CD4-positive, alpha-beta T cell treated with Interleukin-15 for 4 hours (primary cell): Measurements from ENCODE around the gene CABLES1.

Experiments used
- DNase-seq: peaks from one replicate; pipeline ENCODE4 v3.0.0-alpha.2; 2020; ENCODE audit warnings: low spot score

The CABLES1 gene

GRCh38 chr18:23191232-23191631 lies 55.9 kb downstream of the CABLES1 start:
- DNase-seq, result no peak

- no peak for DNase-seq
Measured at GRCh38 chr18:23193742-23194141, 58.5 kb downstream of the CABLES1 start.

GRCh38 chr18:23194155-23194996 lies 59.1 kb downstream of the CABLES1 start:
- no peak for DNase-seq

GRCh38 chr18:23194997-23195957 lies 60.0 kb downstream of the CABLES1 start:
- no peak for DNase-seq

- no peak for DNase-seq
Measured at GRCh38 chr18:23196119-23197007, 61.1 kb downstream of the CABLES1 start.

GRCh38 chr18:23198217-23198845 lies 63.0 kb downstream of the CABLES1 start:
- DNase-seq, result no peak

GRCh38 chr18:23200756-23201155 lies 65.5 kb downstream of the CABLES1 start:
- no peak for DNase-seq

- DNase-seq, result no peak
Measured at GRCh38 chr18:23201741-23202140, 66.5 kb downstream of the CABLES1 start.

GRCh38 chr18:23203891-23204432 lies 68.7 kb downstream of the CABLES1 start:
- DNase-seq, result no peak

- no peak for DNase-seq
Measured at GRCh38 chr18:23204589-23205235, 69.4 kb downstream of the CABLES1 start.

GRCh38 chr18:23205980-23206379 lies 70.7 kb downstream of the CABLES1 start:
- DNase-seq, result no peak

- no peak for DNase-seq
Measured at GRCh38 chr18:23207191-23207955, 72.1 kb downstream of the CABLES1 start.

- DNase-seq, result no peak
Measured at GRCh38 chr18:23207994-23208393, 72.7 kb downstream of the CABLES1 start.

- no peak for DNase-seq
Measured at GRCh38 chr18:23208600-23208999, 73.3 kb downstream of the CABLES1 start.

- no peak for DNase-seq
Measured at GRCh38 chr18:23209031-23209430, 73.7 kb downstream of the CABLES1 start.

GRCh38 chr18:23209796-23210195 lies 74.5 kb downstream of the CABLES1 start:
- no peak for DNase-seq

- no peak for DNase-seq
Measured at GRCh38 chr18:23210526-23210925, 75.2 kb downstream of the CABLES1 start.

- DNase-seq, result no peak
Measured at GRCh38 chr18:23211146-23211545, 75.9 kb downstream of the CABLES1 start.

- DNase-seq, result no peak
Measured at GRCh38 chr18:23212161-23212560, 76.9 kb downstream of the CABLES1 start.

- DNase-seq, result no peak
Measured at GRCh38 chr18:23213200-23213599, 77.9 kb downstream of the CABLES1 start.
